NCI-H2227 (cell line): ENCODE data around the gene STAP2.
"Not testable (repeated sequence)": the region's sequence is repeated elsewhere in the genome, so short reads cannot be mapped to it uniquely, and the experiment has no call there.

ENCODE experiments used
- DNase-seq: peaks from one replicate; lab custom pipeline; 2025; ENCODE audit not compliant: unreplicated experiment; lab: John Stamatoyannopoulos, UW

The STAP2 gene

GRCh38 chr19:4358709-4359626 lies 20.3 kb upstream of the STAP2 start:
- DNase-seq, result no peak

- no peak for DNase-seq
Observed at GRCh38 chr19:4357921-4358326, 19.3 kb upstream of the STAP2 start.

- no peak for DNase-seq
Observed at GRCh38 chr19:4357095-4357797, 18.6 kb upstream of the STAP2 start.

DNA sequence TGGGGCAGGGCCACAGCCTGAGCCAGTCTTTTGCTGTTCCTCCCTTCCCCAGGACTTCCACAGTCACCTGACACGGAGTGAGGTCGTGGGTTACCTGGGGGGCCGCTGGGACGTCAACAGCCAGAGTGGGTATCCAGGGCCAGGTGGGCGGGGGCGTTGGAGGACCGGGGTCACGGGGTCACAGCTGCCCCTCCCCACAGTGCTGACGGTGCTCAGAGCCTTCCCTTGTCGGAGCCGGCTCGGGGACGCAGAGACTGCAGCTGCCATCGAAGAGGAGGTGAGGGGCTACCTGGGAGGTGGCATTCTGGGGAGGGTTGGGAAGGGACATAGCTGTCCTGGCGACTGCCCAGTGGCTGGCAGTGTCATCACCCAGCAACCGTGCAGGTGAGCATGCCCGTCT lies 16.3 kb upstream of the STAP2 start:
- DNase-seq, result no peak

GRCh38 chr19:4354282-4354681 lies 15.7 kb upstream of the STAP2 start:
- DNase-seq, result no peak

GRCh38 chr19:4352701-4353121 lies 14.1 kb upstream of the STAP2 start:
- peak; percentile 72 for DNase-seq

DNA sequence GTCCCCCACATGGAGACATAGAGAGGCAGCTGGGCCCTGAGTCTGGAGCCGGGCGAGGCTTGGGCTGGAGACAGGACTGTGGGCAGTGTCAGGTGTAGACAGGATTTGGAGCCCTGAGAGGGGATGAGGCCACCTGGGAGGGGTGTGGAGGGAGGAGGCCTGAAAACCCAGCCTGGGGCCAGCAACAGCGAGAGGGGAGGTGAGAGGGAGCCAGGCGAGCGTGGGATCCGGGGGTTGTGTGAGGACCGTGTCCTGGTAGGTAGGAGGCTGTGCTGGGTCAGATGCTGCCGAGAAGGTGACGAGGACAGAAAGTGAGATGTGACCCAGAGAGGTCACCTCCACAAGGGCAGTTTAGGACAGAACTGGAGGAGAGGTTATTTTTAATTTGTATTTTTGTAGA lies 12.1 kb upstream of the STAP2 start:
- DNase-seq, result no peak

- DNase-seq, result no peak
Observed at GRCh38 chr19:4350111-4350510, 11.5 kb upstream of the STAP2 start.

DNA sequence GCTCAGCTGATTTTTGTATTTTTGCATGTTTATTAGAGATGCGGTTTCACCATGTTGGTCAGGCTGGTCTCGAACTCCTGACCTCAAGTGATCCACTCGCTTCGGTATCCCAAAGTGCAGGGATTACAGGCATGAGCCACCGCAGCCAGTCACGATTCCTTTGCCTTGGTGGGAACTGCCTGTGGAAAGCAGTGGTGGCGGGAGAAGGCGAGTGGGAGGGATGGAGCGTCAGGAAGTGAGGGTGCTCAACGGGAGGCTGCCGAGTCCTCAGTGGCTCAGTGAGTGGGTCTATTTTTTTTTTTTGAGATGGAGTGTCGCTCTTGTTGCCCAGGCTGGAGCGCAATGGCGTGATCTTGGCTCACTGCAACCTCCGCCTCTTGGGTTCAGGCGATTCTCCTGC lies 10.6 kb upstream of the STAP2 start:
- DNase-seq, result not testable (repeated sequence)

- DNase-seq, result no peak
Observed at GRCh38 chr19:4347521-4347920, 8.9 kb upstream of the STAP2 start.

- no peak for DNase-seq
Observed at GRCh38 chr19:4346020-4346383, 7.4 kb upstream of the STAP2 start.

DNA sequence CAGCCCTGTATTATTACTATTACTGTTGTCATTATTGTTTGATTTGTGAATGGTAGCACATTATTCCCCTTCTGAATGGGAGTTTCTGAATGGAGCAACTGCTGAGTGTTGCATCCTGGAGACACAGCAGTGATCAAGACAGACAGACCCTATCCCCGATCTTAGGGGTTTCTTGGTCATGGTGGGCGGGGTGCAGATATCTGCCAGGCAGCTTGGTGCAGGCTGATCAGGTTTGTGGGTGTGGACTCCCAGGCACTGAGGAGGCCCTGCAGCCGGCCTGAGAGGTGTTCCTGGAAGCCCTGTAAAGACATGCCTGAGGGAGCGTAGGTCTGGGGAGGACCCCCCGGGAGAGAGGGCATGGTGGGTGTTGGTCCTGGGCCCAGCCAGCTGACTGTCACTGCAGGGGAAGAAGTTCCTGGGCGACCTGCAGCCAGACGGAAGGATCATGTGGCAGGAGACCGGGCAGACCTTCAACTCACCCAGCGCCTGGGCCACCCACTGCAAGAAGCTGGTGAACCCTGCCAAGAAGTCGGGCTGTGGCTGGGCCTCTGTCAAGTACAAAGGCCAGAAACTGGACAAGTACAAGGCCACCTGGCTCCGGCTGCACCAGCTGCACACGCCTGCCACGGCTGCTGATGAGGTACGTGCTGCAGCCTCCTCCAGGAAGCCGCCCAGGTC lies 6.9 kb upstream of the STAP2 start:
- DNase-seq, result no peak

DNA sequence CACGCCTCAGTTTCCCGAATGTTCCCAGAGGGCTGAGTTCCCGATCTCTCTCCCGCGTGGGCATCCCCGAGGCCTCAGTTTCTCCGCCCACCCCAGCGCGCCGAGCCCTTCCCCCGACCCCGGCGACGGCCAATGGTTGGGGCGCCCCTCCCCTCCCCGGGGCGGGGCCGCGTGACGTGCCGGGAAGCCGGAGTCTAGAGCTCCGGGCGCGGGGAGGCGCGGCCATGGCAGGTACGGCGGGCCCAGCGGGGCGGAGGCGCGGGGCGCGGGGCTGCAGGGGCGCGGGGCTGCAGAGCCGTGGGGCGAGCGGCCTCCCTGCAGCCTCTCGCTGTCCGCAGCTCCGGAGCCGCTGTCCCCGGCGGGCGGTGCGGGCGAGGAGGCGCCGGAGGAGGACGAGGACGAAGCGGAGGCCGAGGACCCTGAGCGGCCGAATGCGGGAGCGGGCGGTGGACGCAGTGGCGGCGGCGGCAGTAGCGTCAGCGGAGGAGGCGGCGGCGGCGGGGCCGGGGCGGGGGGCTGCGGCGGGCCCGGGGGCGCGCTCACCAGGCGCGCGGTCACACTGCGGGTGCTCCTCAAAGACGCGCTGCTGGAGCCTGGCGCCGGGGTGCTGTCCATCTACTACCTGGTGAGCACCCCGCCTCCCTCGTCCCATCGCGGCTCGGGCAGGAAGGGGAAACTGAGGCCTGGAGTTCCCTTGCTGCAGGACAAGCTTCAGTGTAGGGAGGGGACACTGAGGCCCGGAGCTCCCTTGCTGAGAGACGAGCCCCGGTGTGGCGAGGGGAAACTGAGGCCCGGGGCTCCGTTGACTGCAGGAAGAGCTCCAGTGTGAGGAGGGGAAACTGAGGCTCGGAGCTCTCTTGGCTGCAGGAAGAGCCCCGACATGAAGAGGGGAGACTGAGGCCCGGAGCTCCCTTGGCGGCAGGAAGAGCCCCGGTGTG lies 5.0 kb upstream of the STAP2 start, which contains the start of gene MPND:
Gene MPND, plus strand, starts transcription at position 193 of the 938 bp plus-strand sequence. Its CDS starts 32 bp downstream, at position 225.
- DNase-seq, result peak; percentile 89

DNA sequence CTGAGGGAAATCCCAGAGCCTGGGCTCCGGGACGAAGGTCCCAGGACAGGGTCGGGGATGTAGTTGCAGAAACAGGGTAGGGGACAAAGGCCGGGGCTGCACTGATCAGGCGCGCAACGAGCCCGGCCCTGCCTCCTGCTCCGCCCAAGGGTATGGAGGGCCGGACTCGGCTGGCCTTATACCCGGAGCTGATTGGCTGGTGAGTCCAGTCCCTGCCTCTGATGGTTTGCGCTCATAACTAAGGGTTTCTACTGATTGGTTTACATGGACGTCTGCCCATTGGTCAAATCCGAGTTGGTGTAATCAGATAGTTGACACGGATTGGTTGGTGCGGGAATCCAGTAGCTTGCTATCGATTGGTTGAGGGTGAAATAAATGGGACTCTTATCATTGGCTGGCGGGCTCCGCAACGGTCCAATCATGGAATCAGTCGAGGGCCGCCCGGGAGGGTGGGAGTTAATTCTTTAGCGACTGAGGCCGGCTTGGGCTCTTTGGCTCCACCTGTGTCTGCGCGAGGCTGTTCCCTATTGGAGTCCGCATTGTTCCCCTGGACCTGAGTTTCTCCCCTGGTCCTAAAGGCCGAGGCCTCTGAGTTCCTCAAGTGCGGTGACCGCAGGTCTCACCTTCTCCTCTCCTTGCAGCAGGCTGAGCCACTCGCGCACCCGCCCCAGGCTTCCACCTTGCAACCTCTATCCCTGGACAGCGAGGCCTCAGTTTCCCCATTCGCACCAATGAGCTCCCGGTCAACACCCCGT lies 4.2 kb upstream of the STAP2 start:
- peak; percentile 97 for DNase-seq

GRCh38 chr19:4342314-4342614 lies 3.6 kb upstream of the STAP2 start:
- DNase-seq, result no peak

- no peak for DNase-seq
Observed at GRCh38 chr19:4337906-4338440, 654 bp downstream of the STAP2 start.

DNA sequence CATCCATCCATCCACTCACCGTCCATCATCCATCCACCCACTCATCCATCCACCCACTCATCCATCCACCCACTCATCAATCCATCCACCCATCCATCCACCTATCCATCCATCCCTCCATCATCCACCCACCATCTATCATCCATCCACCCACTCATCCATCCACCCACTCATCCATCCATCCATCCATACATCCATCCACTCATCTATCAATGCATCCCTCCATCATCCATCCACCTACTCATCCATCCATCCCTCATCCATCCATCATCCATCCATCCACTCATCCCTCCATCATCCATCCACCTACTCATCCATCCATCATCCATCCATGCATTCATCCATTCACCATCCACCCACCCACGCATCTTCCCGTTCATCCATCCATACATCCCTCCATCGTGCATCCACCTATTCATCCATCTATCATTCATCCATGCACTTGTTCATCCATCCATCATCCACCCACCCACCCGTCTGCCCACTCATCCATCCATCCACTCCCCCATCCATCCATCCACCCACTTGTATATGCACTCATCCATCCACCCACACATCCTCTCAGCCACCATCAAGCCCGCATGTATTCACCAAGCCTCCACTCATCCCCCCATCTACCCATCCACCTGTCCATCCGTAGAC lies 3.6 kb downstream of the STAP2 start:
- no peak for DNase-seq

DNA sequence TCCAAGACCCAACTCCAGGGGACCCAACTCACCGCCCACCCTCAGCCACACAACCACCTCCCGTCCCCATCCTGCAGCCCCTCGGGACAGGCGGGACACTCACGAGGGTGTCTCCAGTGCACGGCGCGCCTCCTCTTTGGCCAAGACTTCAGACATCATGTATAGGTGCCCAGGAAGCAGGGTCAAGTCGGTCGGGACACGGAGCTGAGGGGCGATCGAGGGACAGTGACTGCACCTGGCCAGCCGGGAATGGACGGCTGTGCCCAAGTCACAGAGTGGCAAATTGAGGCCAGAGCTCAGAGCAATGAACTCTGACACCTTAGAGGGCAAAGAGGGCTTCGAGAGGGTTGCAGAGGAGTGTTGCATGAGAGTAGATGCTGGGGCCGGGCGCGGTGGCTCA lies 8.8 kb downstream of the STAP2 start:
- DNase-seq, result no peak

- peak; percentile 11 for DNase-seq
Observed at GRCh38 chr19:4328991-4329681, 9.5 kb downstream of the STAP2 start.
